ENCODE data around the gene TWNK.

- no peak for TF ChIP-seq POLR2AphosphoS5 (IDR thresholded peaks at IDR 0.05; ENCODE audit: low read depth)
- no peak for TF ChIP-seq SPI1 (IDR thresholded peaks at IDR 0.05; ENCODE audit: borderline replicate concordance, low read depth)
- no peak for TF ChIP-seq CTCF (IDR thresholded peaks at IDR 0.05; ENCODE audit: insufficient read depth, low read length)
- no peak for TF ChIP-seq REST (IDR thresholded peaks at IDR 0.05; ENCODE audit: insufficient replicate concordance, low read depth)
- TF ChIP-seq GABPA (IDR thresholded peaks at IDR 0.05; ENCODE audit: low read depth): no peak
These were observed 10.4 kb upstream of the TWNK start for GRCh38 chr10:100976906-100977305.

All from HL-60 (cell line).